NCI-H2107 (cell line): ENCODE data around the gene RFK.

ENCODE experiments used
- DNase-seq: peaks from one replicate; lab custom pipeline; 2025; lab: John Stamatoyannopoulos, UW

Gene RFK

GRCh38 chr9:76412638-76413037, 18.4 kb upstream of the RFK start:
- no peak for DNase-seq

GRCh38 chr9:76405868-76406267, 11.6 kb upstream of the RFK start:
- no peak for DNase-seq

GRCh38 chr9:76405340-76405739, 11.1 kb upstream of the RFK start:
- DNase-seq, result no peak

GRCh38 chr9:76404401-76404800, 10.2 kb upstream of the RFK start:
- DNase-seq, result no peak

GRCh38 chr9:76403352-76403751, 9.1 kb upstream of the RFK start:
- no peak for DNase-seq

DNA sequence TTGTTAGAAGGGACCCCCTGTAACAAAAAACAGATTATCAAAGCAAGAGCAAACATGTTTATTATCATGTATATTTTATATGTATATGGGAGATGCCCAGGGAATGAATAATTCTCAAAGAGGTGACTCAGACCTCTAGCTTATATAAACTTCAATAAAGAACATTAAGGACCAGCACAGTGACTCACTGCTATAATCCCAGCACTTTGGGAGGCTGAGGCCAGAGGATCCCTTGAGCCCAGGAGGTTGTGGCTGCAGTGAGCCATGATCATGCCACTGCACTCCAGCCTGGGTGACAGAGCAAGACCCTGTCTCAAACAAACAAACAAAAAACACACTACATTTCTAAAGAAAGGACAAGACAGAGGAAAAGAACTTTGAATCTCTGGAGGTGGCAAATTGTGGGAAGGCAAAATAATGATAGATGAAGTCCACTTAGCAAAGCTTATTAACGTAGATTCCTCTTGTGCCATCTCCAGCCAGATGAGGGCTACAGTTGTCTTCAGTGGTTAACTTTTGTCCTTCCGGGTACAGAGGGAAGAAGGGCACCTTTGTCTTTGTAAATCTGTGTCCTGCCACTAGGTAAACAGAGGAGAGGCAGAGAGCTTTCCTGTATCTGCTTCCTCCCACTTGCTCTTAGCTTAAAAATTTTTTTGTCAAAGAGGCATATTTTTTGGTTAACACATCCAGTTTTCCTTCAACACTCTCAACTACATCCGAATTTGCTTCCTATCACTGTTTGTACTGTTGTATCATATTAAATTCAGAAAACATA, 7.5 kb upstream of the RFK start:
- no peak for DNase-seq

- no peak for DNase-seq
These were observed 7.0 kb upstream of the RFK start for GRCh38 chr9:76401176-76401575.

- no peak for DNase-seq
These were observed 6.4 kb upstream of the RFK start for GRCh38 chr9:76400534-76401096.

DNA sequence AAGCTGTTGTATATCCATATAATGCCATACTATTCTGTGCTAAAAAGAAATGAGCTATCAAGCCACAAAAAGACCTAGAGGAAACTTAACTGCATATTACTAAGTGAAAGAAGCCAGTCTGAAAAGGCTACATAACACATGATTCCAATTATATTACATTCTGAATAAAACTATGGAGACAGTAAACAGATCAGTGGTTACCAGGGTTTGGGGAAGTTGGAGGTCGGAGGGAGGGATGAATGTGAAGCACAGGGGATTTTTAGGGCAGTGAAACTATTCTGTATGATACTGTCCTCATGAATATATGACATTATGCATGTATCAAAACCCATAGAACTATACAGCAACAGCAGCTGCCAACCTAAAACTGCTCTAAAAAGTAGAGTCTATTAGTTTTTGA, 5.6 kb upstream of the RFK start:
- DNase-seq, result no peak

GRCh38 chr9:76396597-76396996, 2.4 kb upstream of the RFK start:
- no peak for DNase-seq

- no peak for DNase-seq
These were observed 1.9 kb upstream of the RFK start for GRCh38 chr9:76396144-76396543.

- DNase-seq, result no peak
These were observed 1.2 kb upstream of the RFK start for GRCh38 chr9:76395381-76395780.

- DNase-seq, result no peak
These were observed 680 bp upstream of the RFK start for GRCh38 chr9:76394960-76395252.

DNA sequence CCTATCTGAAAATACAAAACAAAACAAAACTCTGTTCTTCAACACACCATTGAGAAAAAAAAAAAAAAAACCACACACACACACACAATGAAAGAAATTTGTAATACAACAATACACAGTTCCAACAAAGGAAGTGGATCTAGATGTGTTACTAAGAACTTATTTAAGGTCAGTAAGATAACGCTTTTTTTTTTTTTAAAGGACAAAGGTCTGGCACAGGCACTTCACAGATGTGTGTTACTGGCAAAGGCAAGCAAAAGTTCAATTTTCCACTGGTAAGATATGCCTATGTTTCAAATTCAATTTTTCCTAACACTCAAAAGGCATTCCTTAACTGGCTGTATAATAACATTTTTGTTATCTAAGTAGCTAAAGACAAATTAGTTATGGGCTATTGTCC, 3.6 kb downstream of the RFK start:
- no peak for DNase-seq

GRCh38 chr9:76379494-76379893, 14.7 kb downstream of the RFK start:
- DNase-seq, result peak; percentile 48

DNA sequence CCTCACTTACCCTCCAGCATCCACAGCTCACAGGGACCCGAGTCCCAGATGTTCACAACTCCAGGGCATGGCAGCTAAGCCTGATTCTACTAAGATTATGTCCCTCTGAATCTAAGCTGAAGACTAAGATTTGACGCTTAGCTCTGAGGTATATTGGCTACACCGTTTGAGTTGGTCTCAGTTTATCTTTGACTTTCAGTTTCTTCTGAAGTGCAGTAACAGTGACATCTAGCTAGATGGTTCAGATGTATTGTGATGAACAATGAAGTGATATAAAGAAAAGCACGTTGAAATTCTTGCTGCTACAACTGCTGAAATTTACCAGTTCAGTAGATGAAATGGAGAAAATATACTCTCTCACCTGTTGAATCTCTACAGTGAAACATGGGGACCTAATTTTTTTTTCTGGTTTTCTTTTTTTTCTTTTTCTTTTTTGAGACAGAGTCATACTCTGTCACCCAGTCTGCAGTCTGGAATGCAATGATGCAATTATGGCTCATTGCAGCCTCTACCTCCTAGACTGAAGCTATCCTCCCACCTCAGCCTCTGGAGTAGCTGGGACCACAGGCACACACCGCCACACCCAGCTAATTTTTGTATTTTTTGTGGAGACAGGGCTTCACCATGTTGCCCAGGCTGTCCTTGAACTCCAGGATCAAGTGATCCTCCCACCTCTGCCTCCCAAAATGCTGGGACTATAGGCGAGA, 15.7 kb downstream of the RFK start:
- DNase-seq, result no peak

DNA sequence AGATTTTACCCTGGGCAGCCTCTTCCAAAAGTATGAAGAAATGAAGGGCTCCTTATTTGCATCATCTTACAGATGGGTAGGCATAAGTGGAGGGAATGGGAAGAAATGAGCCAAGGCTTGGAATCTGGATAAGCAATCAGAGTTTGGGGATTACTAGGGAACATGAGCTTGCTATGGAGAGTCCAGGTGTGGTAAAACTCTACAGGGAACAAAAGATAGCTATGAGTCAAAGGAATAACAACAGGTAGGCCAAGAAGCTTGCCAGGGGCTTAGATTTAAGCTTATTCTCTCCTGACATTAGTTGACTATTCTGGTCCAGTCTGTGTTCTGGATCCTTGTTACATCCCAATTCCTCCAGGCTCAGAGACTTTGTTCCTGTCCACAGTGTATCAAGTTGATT, 16.4 kb downstream of the RFK start:
- DNase-seq, result no peak

DNA sequence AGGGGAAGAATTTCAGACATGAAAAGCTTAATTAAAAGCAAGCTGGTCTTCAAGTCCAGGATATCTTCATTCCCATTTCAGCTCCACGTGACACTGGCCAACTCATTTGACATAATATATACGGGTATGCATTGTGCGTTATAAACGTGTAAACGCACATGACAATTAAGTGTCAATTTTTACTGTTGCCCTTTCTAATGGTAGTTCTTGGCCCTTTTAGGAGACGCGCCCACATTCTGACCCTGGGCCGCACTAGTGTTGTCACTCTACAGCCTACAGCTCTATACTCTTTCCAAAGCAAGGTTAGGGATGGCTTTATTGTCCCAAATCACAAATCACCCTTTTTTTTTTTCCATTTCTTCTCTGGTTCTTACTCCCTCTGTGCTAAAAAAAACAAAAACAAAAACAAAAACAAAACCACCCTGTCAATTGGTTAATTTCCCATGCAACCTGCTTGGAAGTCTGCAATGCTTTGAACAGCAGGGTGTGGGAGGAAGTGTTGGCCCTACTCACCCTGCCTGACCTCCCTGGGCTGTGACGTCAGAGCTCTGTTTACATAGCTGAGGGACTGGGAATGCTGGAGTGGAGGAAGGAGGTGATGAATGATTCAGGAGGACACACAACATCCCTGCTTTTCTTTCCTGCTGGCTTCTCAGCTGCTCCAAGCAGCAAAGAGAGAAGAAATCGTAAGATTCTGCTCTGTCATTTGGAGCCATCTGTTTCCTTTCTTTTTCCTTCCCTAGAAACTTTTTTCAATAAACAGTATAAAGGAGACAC, 19.3 kb downstream of the RFK start:
- DNase-seq, result no peak

GRCh38 chr9:76373784-76374474, 20.3 kb downstream of the RFK start:
- no peak for DNase-seq

- no peak for DNase-seq
These were observed 20.9 kb downstream of the RFK start for GRCh38 chr9:76373173-76373783.

DNA sequence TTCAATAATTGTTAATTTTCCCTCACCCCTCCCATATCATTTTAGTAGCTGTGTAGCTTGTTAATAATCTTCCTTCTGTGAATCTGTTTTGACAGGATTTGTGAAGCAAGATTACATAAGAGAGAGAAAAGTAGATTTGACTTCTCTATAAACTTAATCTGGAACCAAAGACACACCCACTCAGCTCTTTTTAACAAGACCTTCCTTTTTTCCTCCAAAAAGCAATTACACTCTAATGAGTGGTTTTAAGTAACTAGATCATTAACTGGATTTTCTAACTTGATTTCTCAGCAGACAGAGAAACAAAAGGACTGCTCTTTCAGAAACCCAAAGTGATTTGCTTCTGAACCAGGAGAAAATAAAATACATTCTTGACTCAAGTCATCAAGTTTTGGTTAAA, 21.9 kb downstream of the RFK start:
- no peak for DNase-seq

- DNase-seq, result no peak
These were observed 22.3 kb downstream of the RFK start for GRCh38 chr9:76371901-76372300.
